Tibial nerve (tissue), 4 donors: ENCODE measurements around the gene WBP11. TPM values are rescaled to one million over a fixed set of nuclear protein-coding genes. Genes with fewer than 3 reads are reported as not detected.
A peak's percentile ranks its signal among the peaks of the same experiment; 100 is the strongest.

Experiments
- DNase-seq, 2 donors: peaks; one replicate each; pipeline ENCODE4 v3.0.0-alpha.2; 2019; ENCODE audit warnings: low spot score in 2 of 2
- H3K27ac ChIP-seq, 4 donors: fragments of 200-600 bp; sonication (generic) in 3 of 4; one replicate each; pipeline ENCODE4 v1.5.1; 2017 to 2019; ENCODE audit warnings: mild to moderate bottlenecking in 1 of 4
- H3K27me3 ChIP-seq, 2 donors: fragments of 200-600 bp; sonication (generic) in 1 of 2; one replicate each; pipeline versions ENCODE4 v1.5.1 to v1.6.0; 2017 to 2019
- H3K36me3 ChIP-seq, 3 donors: fragments of 200-600 bp; sonication (generic); one replicate each; pipeline ENCODE4 v1.5.1; 2018 to 2019
- H3K4me1 ChIP-seq, 4 donors: fragments of 200-600 bp; sonication (generic) in 3 of 4; one replicate each; pipeline ENCODE4 v1.5.1; 2017 to 2019
- H3K4me3 ChIP-seq, 4 donors: fragments of 200-600 bp; sonication (generic) in 3 of 4; one replicate each; pipeline ENCODE4 v1.5.1; 2017 to 2019; ENCODE audit warnings: mild to moderate bottlenecking in 1 of 4, moderate library complexity in 1 of 4
- H3K9me3 ChIP-seq, 4 donors: fragments of 200-600 bp; sonication (generic) in 3 of 4; one replicate each; pipeline ENCODE4 v1.5.1; 2017 to 2019
- EP300 ChIP-seq, 2 donors: sonication (generic); formaldehyde crosslinking; IDR thresholded peaks; one replicate each; pipeline ENCODE4 v1.6.1; 2017; ENCODE audit warnings: antibody characterized with exemption in 2 of 2, mild to moderate bottlenecking in 1 of 2
- POLR2A ChIP-seq, 2 donors: fragments of 450-650 bp; IDR thresholded peaks; one replicate each; pipeline ENCODE4 v1.6.1; 2017; ENCODE audit warnings: antibody characterized with exemption in 2 of 2, mild to moderate bottlenecking in 2 of 2, moderate library complexity in 2 of 2
- WGBS, 2 donors: methylation state at CpG; one replicate each; pipeline ENCODE4 v1.1.5; 2018; 5-methylcytosine and 5-hydroxymethylcytosine counted together
- total RNA-seq, 4 donors: library from RNA; depleted of rRNA; stranded (reverse); fragments of >200 nt; gene quantifications; one replicate each; pipeline ENCODE4 v1.1.0, GENCODE V29; 2016
- TF ChIP-seq, protein P1 (sequence below), 5 experiments: fragments of 200-600 bp in 3 of 5; fragments of 450-650 bp in 2 of 5; sonication (generic) in 3 of 5; IDR thresholded peaks; one replicate each; pipeline ENCODE4 v1.5.1; 2016 to 2019; ENCODE audit warnings: antibody characterized with exemption in 5 of 5, mild to moderate bottlenecking in 3 of 5, moderate library complexity in 2 of 5

Gene WBP11
- total RNA-seq, 4 donors from 2014 or later = 11.7 to 22.6 (median 19.2) TPM

- Histone ChIP-seq H3K9me3 (no peaks in the 10 kb centered on the region), H3K4me3 (no peak overlapping the region), H3K27me3 (no peaks in the 10 kb centered on the region), H3K27ac (peak overlapping the region in 3 of 4 donors; percentile 4 to 72 (median 57)), H3K4me1 (peaks cover 0 to 6% (median 0%) of the 10 kb centered on the region in 4 donors), H3K36me3 (no peaks in the 10 kb centered on the region)
- 44 to 47% methylated on average over 5 of the region's 5 CpGs for WGBS, 2 donors
- no peak for DNase-seq
- TF ChIP-seq EP300 (IDR thresholded peaks at IDR 0.05) (no peak), POLR2A (IDR thresholded peaks at IDR 0.05) (no peak)
- TF ChIP-seq, protein P1, sequence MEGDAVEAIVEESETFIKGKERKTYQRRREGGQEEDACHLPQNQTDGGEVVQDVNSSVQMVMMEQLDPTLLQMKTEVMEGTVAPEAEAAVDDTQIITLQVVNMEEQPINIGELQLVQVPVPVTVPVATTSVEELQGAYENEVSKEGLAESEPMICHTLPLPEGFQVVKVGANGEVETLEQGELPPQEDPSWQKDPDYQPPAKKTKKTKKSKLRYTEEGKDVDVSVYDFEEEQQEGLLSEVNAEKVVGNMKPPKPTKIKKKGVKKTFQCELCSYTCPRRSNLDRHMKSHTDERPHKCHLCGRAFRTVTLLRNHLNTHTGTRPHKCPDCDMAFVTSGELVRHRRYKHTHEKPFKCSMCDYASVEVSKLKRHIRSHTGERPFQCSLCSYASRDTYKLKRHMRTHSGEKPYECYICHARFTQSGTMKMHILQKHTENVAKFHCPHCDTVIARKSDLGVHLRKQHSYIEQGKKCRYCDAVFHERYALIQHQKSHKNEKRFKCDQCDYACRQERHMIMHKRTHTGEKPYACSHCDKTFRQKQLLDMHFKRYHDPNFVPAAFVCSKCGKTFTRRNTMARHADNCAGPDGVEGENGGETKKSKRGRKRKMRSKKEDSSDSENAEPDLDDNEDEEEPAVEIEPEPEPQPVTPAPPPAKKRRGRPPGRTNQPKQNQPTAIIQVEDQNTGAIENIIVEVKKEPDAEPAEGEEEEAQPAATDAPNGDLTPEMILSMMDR (IDR thresholded peaks at IDR 0.05) = no peak
These were observed 23.2 kb upstream of the WBP11 start for GRCh38 chr12:14826491-14826890.

- no peak for DNase-seq
- peak overlapping the region in 1 of 4 donors; percentile 57 for H3K27ac ChIP-seq
- peaks cover 0 to 6% (median 0%) of the 10 kb centered on the region in 4 donors for H3K4me1 ChIP-seq
- H3K36me3 ChIP-seq = no peaks in the 10 kb centered on the region
- no peaks in the 10 kb centered on the region for H3K9me3 ChIP-seq
- H3K27me3 ChIP-seq = no peaks in the 10 kb centered on the region
- H3K4me3 ChIP-seq = no peak overlapping the region
- TF ChIP-seq EP300 (IDR thresholded peaks at IDR 0.05) (no peak), POLR2A (IDR thresholded peaks at IDR 0.05) (no peak)
- TF ChIP-seq, protein P1 (IDR thresholded peaks at IDR 0.05) = no peak
These were observed 22.0 kb upstream of the WBP11 start for GRCh38 chr12:14825256-14825655.

- Histone ChIP-seq H3K4me3 (no peak overlapping the region), H3K36me3 (no peaks in the 10 kb centered on the region), H3K27ac (peak overlapping the region in 1 of 4 donors; percentile 68), H3K27me3 (no peaks in the 10 kb centered on the region), H3K9me3 (no peaks in the 10 kb centered on the region), H3K4me1 (peaks cover 0 to 6% (median 0%) of the 10 kb centered on the region in 4 donors)
- TF ChIP-seq EP300 (IDR thresholded peaks at IDR 0.05) (no peak), POLR2A (IDR thresholded peaks at IDR 0.05) (no peak)
- TF ChIP-seq, protein P1 (IDR thresholded peaks at IDR 0.05) = no peak
- no peak for DNase-seq
- WGBS, 2 donors = 61 to 70% methylated on average over 1 of the region's 1 CpG
These were observed 20.8 kb upstream of the WBP11 start for GRCh38 chr12:14824012-14824634.

DNA sequence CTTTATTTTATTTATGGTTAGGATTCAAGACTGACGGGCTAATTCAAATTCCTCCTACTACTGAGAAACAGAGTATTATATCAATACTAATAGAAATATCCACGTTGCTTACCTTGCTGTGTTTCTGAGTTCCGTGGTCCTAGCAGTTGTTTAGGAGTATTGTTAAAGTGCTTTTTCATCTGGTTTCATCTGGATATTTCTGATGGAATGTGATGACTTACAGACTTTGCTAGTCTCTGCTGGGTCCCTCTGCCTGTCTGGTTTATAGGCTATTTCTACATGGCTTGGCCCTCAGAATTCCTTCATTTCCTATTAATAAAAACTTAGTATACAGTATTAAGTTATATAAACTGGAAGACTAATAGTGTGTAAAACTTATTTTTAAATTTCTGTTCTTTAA is 10.7 kb upstream of the WBP11 start, which contains the start of gene SMCO3:
Gene SMCO3, minus strand, starts transcription at position 169 of the 400 bp plus-strand sequence. CDS start 7,502 bp downstream, outside the sequence.
- WGBS, 2 donors = 26 to 34% methylated on average over 3 of the region's 3 CpGs
- no peaks in the 10 kb centered on the region for H3K36me3 ChIP-seq
- no peaks in the 10 kb centered on the region for H3K4me1 ChIP-seq
- H3K27me3 ChIP-seq = no peaks in the 10 kb centered on the region
- DNase-seq = no peak
- no peaks in the 10 kb centered on the region for H3K9me3 ChIP-seq
- no peak for TF ChIP-seq POLR2A (IDR thresholded peaks at IDR 0.05)
- no peak for TF ChIP-seq EP300 (IDR thresholded peaks at IDR 0.05)
- TF ChIP-seq, protein P1 (IDR thresholded peaks at IDR 0.05) = no peak
- peak within 1 kb of the TSS in 3 of 4 donors; percentile 34 to 60 (median 56) for H3K27ac ChIP-seq
- H3K4me3 ChIP-seq = peak within 1 kb of the TSS in 3 of 4 donors; percentile 5 to 40 (median 11)

- WGBS, 2 donors = 96 to 99% methylated on average over 2 of the region's 2 CpGs
- no peak for DNase-seq
- Histone ChIP-seq H3K4me3 (no peak overlapping the region), H3K9me3 (no peaks in the 10 kb centered on the region), H3K4me1 (no peaks in the 10 kb centered on the region), H3K27me3 (no peaks in the 10 kb centered on the region), H3K27ac (no peak overlapping the region), H3K36me3 (no peaks in the 10 kb centered on the region)
- TF ChIP-seq, protein P1 (IDR thresholded peaks at IDR 0.05) = no peak
These were observed 8.2 kb upstream of the WBP11 start for GRCh38 chr12:14811486-14811885.
